ENCODE data around the gene SPATA31E1.
"Not testable (repeated sequence)": the region's sequence is repeated elsewhere in the genome, so short reads cannot be mapped to it uniquely, and the experiment has no call there.

Gene SPATA31E1

DNA sequence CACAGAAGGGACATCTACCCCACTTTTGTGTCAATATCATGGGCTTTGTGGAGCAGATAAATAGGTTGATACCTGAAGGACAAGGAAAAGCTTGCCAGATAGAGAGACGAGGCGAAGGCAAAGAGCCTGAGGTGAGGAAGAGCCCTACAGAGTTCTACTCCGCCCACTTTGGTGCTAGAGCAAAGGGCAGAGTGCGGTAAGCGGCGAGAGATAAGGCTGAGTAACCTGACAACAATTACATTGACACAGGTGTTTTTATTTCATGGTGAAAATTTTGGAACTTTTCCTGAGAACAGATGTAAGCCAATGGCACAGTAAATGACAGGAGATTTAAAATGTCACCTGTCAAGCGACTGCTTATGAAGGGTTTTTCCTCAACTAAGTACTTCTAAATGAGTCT is 51.8 kb downstream of the SPATA31E1 start:
- not testable (repeated sequence) for DNase-seq

DNA sequence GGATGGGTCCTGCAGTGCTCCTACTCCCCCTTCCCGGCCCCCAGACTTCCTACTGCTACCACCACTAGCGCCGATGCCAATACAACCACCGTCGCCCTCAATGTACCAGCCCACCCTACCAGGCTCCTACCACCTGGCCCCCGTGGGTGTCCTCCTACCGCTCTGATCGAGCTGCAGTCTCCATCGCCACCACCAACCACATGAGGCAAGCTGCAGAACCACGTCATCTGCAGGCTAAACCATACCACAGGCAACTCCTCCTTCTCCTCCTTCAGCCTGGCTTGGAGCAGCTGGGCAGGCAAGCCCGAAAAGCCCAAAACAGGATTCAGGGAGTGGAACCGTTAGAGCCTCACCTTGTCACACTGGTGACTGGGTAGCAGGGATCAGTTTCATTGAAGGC is 54.7 kb downstream of the SPATA31E1 start:
- DNase-seq, result not testable (repeated sequence)

DNA sequence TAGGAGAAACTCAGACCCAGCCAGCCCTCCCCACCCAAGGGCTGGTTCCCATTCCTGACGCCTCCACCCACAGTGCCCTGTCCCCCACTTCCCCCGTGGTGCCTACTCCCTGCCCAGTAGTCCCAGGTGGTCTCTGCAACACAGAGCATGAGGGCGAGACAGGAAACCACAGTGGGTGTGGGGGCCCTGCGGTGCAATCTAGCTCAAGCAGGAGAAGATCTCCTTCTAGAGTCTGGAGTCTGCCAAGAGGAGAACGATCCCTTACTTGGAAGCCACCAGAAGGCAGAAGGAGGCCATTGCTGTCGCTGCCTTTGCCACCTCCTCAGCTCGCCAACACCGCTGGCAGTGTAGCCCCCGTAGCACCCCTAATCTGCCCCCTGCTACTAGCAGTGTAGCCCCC is 55.2 kb downstream of the SPATA31E1 start:
- DNase-seq, result not testable (repeated sequence)

GRCh38 chr9:87938336-87938735 is 55.7 kb downstream of the SPATA31E1 start:
- DNase-seq, result not testable (repeated sequence)
